CD4-positive, alpha-beta T cell treated with Interleukin-1 beta for 1 hour (primary cell): Measurements from ENCODE around the gene SLCO2B1.
"Not testable (repeated sequence)": the region's sequence is repeated elsewhere in the genome, so short reads cannot be mapped to it uniquely, and the experiment has no call there.

ENCODE experiments used
- DNase-seq, 2 donors: peaks; one replicate each; pipeline ENCODE4 v3.0.0-alpha.2; 2020 to 2022

SLCO2B1 gene

GRCh38 chr11:75150879-75151278 is at the start of gene SLCO2B1:
Gene SLCO2B1 (plus strand): TSS chr11:75151107. CDS start chr11:75151382, 275 bp downstream.
- no peak for DNase-seq

GRCh38 chr11:75101424-75102128 is 49.3 kb upstream of the SLCO2B1 start:
- no peak for DNase-seq

- no peak for DNase-seq
Observed at GRCh38 chr11:75103380-75104026, 47.4 kb upstream of the SLCO2B1 start.

GRCh38 chr11:75105462-75105925 is 45.4 kb upstream of the SLCO2B1 start:
- DNase-seq, result no peak

GRCh38 chr11:75105967-75106681 is 44.8 kb upstream of the SLCO2B1 start:
- not testable (repeated sequence) for DNase-seq

- DNase-seq, result no peak
Observed at GRCh38 chr11:75107187-75107586, 43.7 kb upstream of the SLCO2B1 start.

- DNase-seq, result no peak
Observed at GRCh38 chr11:75112200-75112599, 38.7 kb upstream of the SLCO2B1 start.

GRCh38 chr11:75113030-75113429 is 37.9 kb upstream of the SLCO2B1 start:
- no peak for DNase-seq

GRCh38 chr11:75114465-75114864 is 36.4 kb upstream of the SLCO2B1 start:
- no peak for DNase-seq

GRCh38 chr11:75118577-75118976 is 32.3 kb upstream of the SLCO2B1 start:
- no peak for DNase-seq

GRCh38 chr11:75126564-75126963 is 24.3 kb upstream of the SLCO2B1 start:
- DNase-seq, result no peak

GRCh38 chr11:75132080-75132479 is 18.8 kb upstream of the SLCO2B1 start:
- no peak for DNase-seq

GRCh38 chr11:75133976-75134375 is 16.9 kb upstream of the SLCO2B1 start:
- DNase-seq, result no peak

- DNase-seq, result no peak
Observed at GRCh38 chr11:75135021-75135650, 15.8 kb upstream of the SLCO2B1 start.

- no peak for DNase-seq
Observed at GRCh38 chr11:75135651-75136050, 15.3 kb upstream of the SLCO2B1 start.

GRCh38 chr11:75140269-75141138 is 10.4 kb upstream of the SLCO2B1 start:
- peak; percentile 70 to 76 for DNase-seq

- DNase-seq, result no peak
Observed at GRCh38 chr11:75141166-75141565, 9.7 kb upstream of the SLCO2B1 start.

- DNase-seq, result peak; percentile 73 to 79
Observed at GRCh38 chr11:75142714-75143419, 8.0 kb upstream of the SLCO2B1 start.

- no peak for DNase-seq
Observed at GRCh38 chr11:75143420-75143731, 7.5 kb upstream of the SLCO2B1 start.

GRCh38 chr11:75144716-75145014 is 6.2 kb upstream of the SLCO2B1 start:
- DNase-seq, result no peak

- no peak for DNase-seq
Observed at GRCh38 chr11:75145196-75145971, 5.5 kb upstream of the SLCO2B1 start.
